Natural killer cell (primary cell): ENCODE measurements around the gene SNRNP70. TPM values are rescaled to one million over a fixed set of nuclear protein-coding genes. Genes with fewer than 3 reads are reported as not detected.

Source experiments
- ATAC-seq, 3 donors: fragments of 150-1000 bp in 2 of 3; fragments of 200-7000 bp in 1 of 3; cut with Tn5 transposase; 1 replicate in 1 of 3; 2 replicates in 2 of 3; pipeline ENCODE4 v1.10.0; 2021; ENCODE audit warnings: mild to moderate bottlenecking in 2 of 3, moderate library complexity in 2 of 3
- DNase-seq, 2 donors: peaks; one replicate each; pipeline versions ENCODE4 v3.0.0 to v3.0.0-alpha.2; 2013 to 2021; ENCODE audit warnings: mixed read lengths in 1 of 2
- H3K27ac ChIP-seq: one replicate; pipeline ENCODE4 v1.5.1; 2013; ENCODE audit warnings: mild to moderate bottlenecking, low read length
- H3K27me3 ChIP-seq: one replicate; pipeline ENCODE4 v1.6.1; 2013; ENCODE audit warnings: low read length; ENCODE audit not compliant: control insufficient read depth, insufficient read depth
- H3K36me3 ChIP-seq: one replicate; pipeline ENCODE4 v1.6.1; 2013; ENCODE audit warnings: low read length; ENCODE audit not compliant: control insufficient read depth, insufficient read depth
- H3K4me1 ChIP-seq: one replicate; pipeline ENCODE4 v1.6.1; 2013; ENCODE audit warnings: low read length; ENCODE audit not compliant: control insufficient read depth, insufficient read depth
- H3K4me3 ChIP-seq: one replicate; pipeline ENCODE4 v1.5.1; 2013; ENCODE audit warnings: low read length
- H3K9me3 ChIP-seq: one replicate; pipeline ENCODE4 v1.6.1; 2013; ENCODE audit warnings: low read length; ENCODE audit not compliant: control insufficient read depth, insufficient read depth
- H3K27ac Mint-ChIP-seq, 2 donors: one replicate each; pipeline ENCODE4 v1.8.0; 2022; ENCODE audit warnings: mild to moderate bottlenecking in 2 of 2, mixed read lengths in 2 of 2, moderate library complexity in 1 of 2
- H3K27me3 Mint-ChIP-seq, 2 donors: one replicate each; pipeline ENCODE4 v1.8.0; 2022; ENCODE audit warnings: low read depth in 2 of 2, mixed read lengths in 2 of 2
- H3K36me3 Mint-ChIP-seq: one replicate; pipeline ENCODE4 v1.8.0; 2022; ENCODE audit warnings: mixed read lengths
- H3K4me1 Mint-ChIP-seq, 2 donors: one replicate each; pipeline ENCODE4 v1.8.0; 2022; ENCODE audit warnings: mixed read lengths in 2 of 2
- H3K4me3 Mint-ChIP-seq: one replicate; pipeline ENCODE4 v1.8.0; 2022; ENCODE audit warnings: mild to moderate bottlenecking, moderate library complexity, mixed read lengths
- H3K9me3 Mint-ChIP-seq, 2 donors: one replicate each; pipeline ENCODE4 v1.8.0; 2022; ENCODE audit warnings: mixed read lengths in 2 of 2
- CTCF ChIP-seq: fragments of 200-600 bp; IDR thresholded peaks from one replicate; pipeline ENCODE4 v1.8.0; 2022; ENCODE audit warnings: antibody characterized with exemption
- WGBS: methylation state at CpG from one replicate; pipeline ENCODE4 v1.1.7; 2013; ENCODE audit warnings: missing lambda C conversion rate; ENCODE audit not compliant: insufficient coverage; 5-methylcytosine and 5-hydroxymethylcytosine counted together
- intact Hi-C: fragments of 100-400 bp; cut with micrococcal nuclease; formaldehyde crosslinking; loops from one replicate; pipeline ENCODE4 v1.14.2; 2022
- total RNA-seq, 4 donors: library from RNA; stranded (reverse); fragments of 120-200 nt in 1 of 4; gene quantifications; one replicate each; pipeline versions ENCODE4 v1.2.3 to v1.2.4, GENCODE V29; 2013 to 2022

SNRNP70 gene
- total RNA-seq, 3 donors from 2014 or later (not counting 1 experiment from before 2014, with no cell fraction given) = 244 to 312 (median 299) TPM

DNA sequence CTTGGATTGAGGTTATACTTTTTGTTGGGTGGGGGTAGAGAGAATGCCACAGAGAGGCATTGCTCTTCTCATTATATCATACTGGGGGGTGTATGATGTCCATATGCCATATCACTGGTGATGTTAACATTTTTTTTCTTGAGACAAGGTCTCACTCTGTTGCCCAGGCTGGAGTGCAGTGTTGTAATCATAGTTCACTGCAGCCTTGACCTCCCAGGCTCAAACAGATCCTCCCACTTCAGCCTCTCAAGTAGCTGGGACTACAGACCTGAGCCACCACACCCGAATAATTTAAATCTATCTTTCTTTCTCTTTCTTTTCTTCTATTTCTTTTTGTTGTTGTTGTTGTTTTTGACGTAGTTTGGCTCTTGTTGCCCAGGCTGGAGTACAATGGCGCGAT is 4.9 kb upstream of the SNRNP70 start:
- no peak overlapping the region for H3K27ac ChIP-seq
- H3K27ac Mint-ChIP-seq = no peak overlapping the region
- DNase-seq (no peak), ATAC-seq (no peak)
- no peaks in the 10 kb centered on the region for H3K36me3 Mint-ChIP-seq
- intact Hi-C loops = no loop called here
- no peaks in the 10 kb centered on the region for H3K9me3 ChIP-seq
- H3K4me3 ChIP-seq = no peak overlapping the region
- peaks cover 8% of the 10 kb centered on the region in 2 donors for H3K4me1 Mint-ChIP-seq
- H3K36me3 ChIP-seq = no peaks in the 10 kb centered on the region
- H3K27me3 Mint-ChIP-seq = peaks cover 7 to 10% of the 10 kb centered on the region in 2 donors
- H3K9me3 Mint-ChIP-seq = no peaks in the 10 kb centered on the region
- WGBS = 97% methylated on average over 3 of the region's 4 CpGs
- H3K4me3 Mint-ChIP-seq = no peak overlapping the region
- no peak for TF ChIP-seq CTCF
- peaks cover 7% of the 10 kb centered on the region for H3K4me1 ChIP-seq
- H3K27me3 ChIP-seq = no peaks in the 10 kb centered on the region

GRCh38 chr19:49081273-49081672 is 4.0 kb upstream of the SNRNP70 start:
- no peak overlapping the region for H3K4me3 Mint-ChIP-seq
- H3K9me3 ChIP-seq = no peaks in the 10 kb centered on the region
- H3K36me3 Mint-ChIP-seq = no peaks in the 10 kb centered on the region
- ATAC-seq (no peak), DNase-seq (no peak)
- peaks cover 13% of the 10 kb centered on the region for H3K4me1 ChIP-seq
- no peaks in the 10 kb centered on the region for H3K36me3 ChIP-seq
- H3K27me3 ChIP-seq = no peaks in the 10 kb centered on the region
- peaks cover 0 to 5% of the 10 kb centered on the region in 2 donors for H3K27me3 Mint-ChIP-seq
- no peak overlapping the region for H3K4me3 ChIP-seq
- no peak for TF ChIP-seq CTCF
- peaks cover 16 to 17% of the 10 kb centered on the region in 2 donors for H3K4me1 Mint-ChIP-seq
- no peak overlapping the region for H3K27ac ChIP-seq
- no peak overlapping the region for H3K27ac Mint-ChIP-seq
- intact Hi-C loops = no loop called here
- no peaks in the 10 kb centered on the region for H3K9me3 Mint-ChIP-seq
- 78% methylated on average over 1 of the region's 1 CpG for WGBS

DNA sequence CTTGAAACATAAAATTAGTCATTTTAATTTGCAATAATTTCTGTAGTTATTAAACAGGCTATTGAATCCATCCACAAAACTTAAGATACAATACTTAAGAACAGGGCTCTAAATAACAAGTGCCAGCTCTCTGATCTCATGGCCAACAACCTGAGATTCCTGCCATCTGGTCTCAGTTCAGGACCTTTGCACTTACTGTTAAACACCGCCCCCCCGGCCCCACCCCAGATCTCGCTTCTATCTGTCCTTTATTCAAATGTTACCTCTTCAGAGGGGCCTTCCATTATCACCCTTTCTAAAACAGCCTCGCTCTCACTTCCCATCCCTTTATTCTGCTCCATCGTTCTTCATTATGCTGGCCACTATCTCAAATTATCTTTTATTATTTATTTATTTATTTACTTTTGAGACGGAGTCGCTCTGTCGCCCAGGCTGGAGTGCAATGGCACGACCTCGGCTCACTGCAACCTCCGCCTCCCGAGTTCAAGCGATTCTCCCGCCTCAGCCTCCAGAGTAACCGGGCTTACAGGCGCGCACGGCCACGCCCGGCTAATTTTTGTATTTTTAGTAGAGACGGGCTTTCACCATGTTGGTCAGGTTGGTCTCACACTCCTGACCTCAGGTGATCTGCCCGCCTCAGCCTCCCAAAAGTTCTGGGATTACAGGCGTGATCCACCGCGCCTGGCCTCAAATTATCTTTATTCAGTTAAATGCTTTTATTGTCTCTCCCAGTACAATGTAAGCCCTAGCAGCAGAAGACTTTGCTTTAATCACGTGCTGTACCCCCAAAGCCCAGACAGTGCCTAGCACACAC is 838 bp upstream of the SNRNP70 start:
- Histone ChIP-seq H3K27me3 (no peaks in the 10 kb centered on the region), H3K4me1 (peaks cover 24% of the 10 kb centered on the region), H3K4me3 (peak overlapping the region; percentile 76), H3K9me3 (no peaks in the 10 kb centered on the region), H3K27ac (peak overlapping the region; percentile 78), H3K36me3 (peaks cover 2% of the 10 kb centered on the region)
- H3K27me3 Mint-ChIP-seq = peaks cover 0 to 3% of the 10 kb centered on the region in 2 donors
- H3K4me3 Mint-ChIP-seq = peak overlapping the region; percentile 99
- intact Hi-C loops = no loop called here
- no peak for DNase-seq
- peak overlapping the region; percentile 96 for H3K27ac Mint-ChIP-seq
- ATAC-seq = no peak
- no peaks in the 10 kb centered on the region for H3K9me3 Mint-ChIP-seq
- WGBS = 79% methylated on average over 26 of the region's 26 CpGs
- H3K4me1 Mint-ChIP-seq = peaks cover 29 to 37% of the 10 kb centered on the region in 2 donors
- no peaks in the 10 kb centered on the region for H3K36me3 Mint-ChIP-seq
- TF ChIP-seq CTCF = no peak
